HAP-1 (cell line): Measurements from ENCODE around the gene NTM.

ENCODE experiments used
- DNase-seq, 2 experiments: peaks; one replicate each; pipeline ENCODE4 v3.0.0-alpha.2; 2016 to 2020; ENCODE audit warnings: low spot score in 2 of 2
- H3K27me3 ChIP-seq: fragments of 250-450 bp; sonication (Bioruptor Pico); 2 replicates; pipeline ENCODE4 v1.5.1; 2020; ENCODE audit warnings: low read depth, mild to moderate bottlenecking, moderate library complexity
- H3K36me3 ChIP-seq: fragments of 250-450 bp; sonication (Bioruptor Pico); replicated peaks from 2 replicates; pipeline ENCODE4 v1.5.1; 2020; ENCODE audit warnings: mild to moderate bottlenecking
- H3K4me1 ChIP-seq: fragments of 250-450 bp; sonication (Bioruptor Pico); 2 replicates; pipeline ENCODE4 v1.5.1; 2020; ENCODE audit warnings: mild to moderate bottlenecking
- H3K4me3 ChIP-seq: fragments of 250-450 bp; sonication (Bioruptor Pico); 2 replicates; pipeline ENCODE4 v1.5.1; 2020; ENCODE audit warnings: mild to moderate bottlenecking, moderate library complexity
- H3K9me3 ChIP-seq: fragments of 250-450 bp; sonication (Bioruptor Pico); 2 replicates; pipeline ENCODE4 v1.5.1; 2020; ENCODE audit warnings: mild to moderate bottlenecking, moderate library complexity
- in situ Hi-C: fragments of 300-500 bp; cut with MboI; formaldehyde crosslinking; loops from 3 replicates; pipeline ENCODE4 v1.14.3; 2020; ENCODE audit warnings: low sequenced_read_pairs, inconsistent platforms, mixed read lengths

The NTM gene

DNA sequence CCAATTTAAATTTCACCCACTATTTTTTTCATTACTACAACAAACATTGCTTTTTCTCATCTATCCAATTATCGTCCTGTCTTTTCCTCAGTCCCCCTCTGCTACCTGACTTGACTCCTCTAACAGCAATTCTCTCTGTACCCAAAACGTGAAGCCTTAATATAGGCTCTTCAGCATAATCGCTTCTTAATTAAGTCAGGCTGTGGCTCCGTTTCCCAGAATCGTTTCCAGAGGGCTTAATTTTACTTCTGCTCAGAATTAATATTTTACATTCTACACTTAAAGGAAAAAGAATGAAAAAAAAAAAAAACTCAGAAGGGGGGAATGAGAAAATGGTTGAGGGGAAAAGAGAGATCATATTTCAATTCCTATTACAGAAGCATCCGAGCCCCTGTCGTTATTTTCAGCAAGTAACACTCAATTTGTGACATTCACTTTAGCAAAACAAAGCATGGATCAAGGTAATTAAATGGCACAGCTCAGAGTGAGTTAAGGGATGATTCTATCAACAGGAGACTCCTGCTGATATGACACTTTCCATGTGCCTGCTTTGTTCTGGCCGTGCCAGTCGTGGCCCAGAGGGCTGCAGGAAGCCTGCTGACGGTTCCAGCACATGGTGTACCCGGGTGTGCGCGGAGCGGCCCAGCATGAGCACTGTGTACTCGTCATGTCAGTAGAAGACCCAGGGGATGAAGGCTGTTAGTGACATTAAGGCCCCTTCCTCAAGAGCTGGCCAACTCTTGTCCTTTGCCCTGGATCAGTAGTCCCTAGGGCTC lies 272.5 kb downstream of the NTM start:
- no peaks in the 10 kb centered on the region for H3K36me3 ChIP-seq
- no peak for DNase-seq
- in situ Hi-C loops, result no loop called here
- H3K9me3 ChIP-seq, result no peaks in the 10 kb centered on the region
- H3K4me1 ChIP-seq, result no peaks in the 10 kb centered on the region
- no peak overlapping the region for H3K4me3 ChIP-seq
- H3K27me3 ChIP-seq, result no peaks in the 10 kb centered on the region

DNA sequence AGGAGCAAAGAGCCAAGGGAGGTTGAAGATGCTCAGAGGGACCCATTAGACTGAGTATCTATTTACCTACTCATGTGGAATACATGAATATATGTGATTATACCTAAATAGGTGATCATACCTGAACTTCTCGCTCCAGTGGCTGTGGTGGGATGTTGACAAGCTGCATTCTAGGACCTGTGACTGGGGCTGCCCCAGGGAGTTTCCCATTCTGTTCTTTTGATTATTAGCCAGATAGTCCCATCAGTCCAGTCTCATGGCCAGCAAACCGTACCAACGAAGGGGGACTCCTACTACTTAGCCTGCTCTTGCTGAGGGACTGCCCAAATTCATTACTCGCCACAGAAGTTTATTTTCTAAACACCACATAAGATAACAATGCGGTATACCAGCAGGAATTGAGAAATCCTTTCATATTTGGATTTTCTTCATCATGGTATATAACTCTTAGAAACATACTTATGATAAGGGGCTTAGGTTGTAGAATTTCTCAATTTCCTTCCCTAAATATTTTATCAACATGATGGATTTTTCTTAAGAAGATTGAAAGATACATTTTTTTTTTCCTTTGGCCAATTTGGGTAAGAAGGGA lies 273.9 kb downstream of the NTM start:
- Histone ChIP-seq H3K36me3 (no peaks in the 10 kb centered on the region), H3K27me3 (no peaks in the 10 kb centered on the region), H3K9me3 (no peaks in the 10 kb centered on the region), H3K4me1 (no peaks in the 10 kb centered on the region), H3K4me3 (no peak overlapping the region)
- DNase-seq, result no peak
- in situ Hi-C loops, result no loop called here

DNA sequence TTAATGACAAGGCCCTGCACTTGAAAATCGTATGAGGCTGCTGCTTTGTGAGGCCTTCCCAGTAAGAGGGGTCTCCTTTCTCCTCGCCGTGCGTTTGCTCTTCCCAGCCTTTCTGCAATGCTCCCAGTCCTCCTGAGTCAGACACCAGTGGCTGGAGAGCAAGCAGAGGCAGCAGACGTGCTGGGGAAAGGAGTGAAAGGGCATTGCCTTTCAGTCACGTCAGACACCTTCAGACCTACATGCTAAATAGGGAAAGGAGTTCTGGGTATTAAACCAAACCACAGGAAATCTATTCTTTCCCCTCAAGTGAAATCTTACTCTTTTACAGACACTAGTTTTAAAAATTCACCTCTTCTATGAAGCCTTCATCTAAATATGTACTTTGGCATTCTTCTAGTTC lies 274.8 kb downstream of the NTM start:
- in situ Hi-C loops, result no loop called here
- Histone ChIP-seq H3K9me3 (no peaks in the 10 kb centered on the region), H3K4me3 (no peak overlapping the region), H3K27me3 (no peaks in the 10 kb centered on the region), H3K36me3 (no peaks in the 10 kb centered on the region), H3K4me1 (no peaks in the 10 kb centered on the region)
- DNase-seq, result no peak

DNA sequence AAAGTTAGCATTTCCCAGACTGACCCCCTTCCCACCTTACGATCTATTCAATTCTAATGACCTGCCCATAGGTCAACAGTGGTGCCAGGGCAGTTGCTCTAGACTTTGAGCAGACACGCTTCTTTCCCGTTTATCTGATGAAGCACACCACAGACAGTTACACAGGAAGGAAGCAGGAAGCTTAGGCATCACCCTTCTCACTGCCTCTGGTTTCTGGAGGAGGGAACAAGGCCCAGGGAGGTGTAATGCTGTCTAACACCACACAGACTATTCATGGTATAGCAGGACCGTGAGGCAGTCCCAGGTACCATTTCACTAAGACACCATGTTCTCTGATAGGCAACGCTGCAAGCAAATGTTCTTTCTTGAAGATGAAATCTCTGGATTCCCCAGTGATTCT lies 279.4 kb downstream of the NTM start:
- Histone ChIP-seq H3K36me3 (no peaks in the 10 kb centered on the region), H3K4me1 (no peaks in the 10 kb centered on the region), H3K27me3 (no peaks in the 10 kb centered on the region), H3K4me3 (no peak overlapping the region), H3K9me3 (no peaks in the 10 kb centered on the region)
- no peak for DNase-seq
- in situ Hi-C loops, result no loop called here

DNA sequence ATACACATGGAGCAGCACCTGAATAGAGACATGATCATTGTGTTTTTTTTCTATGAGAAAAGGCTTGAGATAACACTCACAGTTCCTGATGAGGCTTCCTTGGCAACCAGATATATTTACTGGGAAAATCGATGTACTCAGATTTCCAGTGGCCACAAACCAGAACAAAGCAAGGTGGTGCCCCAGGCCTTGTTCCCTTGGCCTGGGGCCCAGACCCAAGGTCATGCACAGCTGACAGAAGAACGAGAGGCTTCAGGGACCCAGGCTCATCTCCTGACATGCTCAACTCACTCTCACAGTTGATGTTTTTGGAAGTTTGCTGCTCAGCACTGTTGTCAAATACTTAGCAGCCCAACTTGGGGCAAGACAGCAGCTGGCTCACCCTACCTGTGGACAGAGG lies 281.8 kb downstream of the NTM start:
- no peaks in the 10 kb centered on the region for H3K36me3 ChIP-seq
- H3K27me3 ChIP-seq, result no peaks in the 10 kb centered on the region
- in situ Hi-C loops, result no loop called here
- no peak overlapping the region for H3K4me3 ChIP-seq
- no peaks in the 10 kb centered on the region for H3K9me3 ChIP-seq
- H3K4me1 ChIP-seq, result no peaks in the 10 kb centered on the region
- no peak for DNase-seq

DNA sequence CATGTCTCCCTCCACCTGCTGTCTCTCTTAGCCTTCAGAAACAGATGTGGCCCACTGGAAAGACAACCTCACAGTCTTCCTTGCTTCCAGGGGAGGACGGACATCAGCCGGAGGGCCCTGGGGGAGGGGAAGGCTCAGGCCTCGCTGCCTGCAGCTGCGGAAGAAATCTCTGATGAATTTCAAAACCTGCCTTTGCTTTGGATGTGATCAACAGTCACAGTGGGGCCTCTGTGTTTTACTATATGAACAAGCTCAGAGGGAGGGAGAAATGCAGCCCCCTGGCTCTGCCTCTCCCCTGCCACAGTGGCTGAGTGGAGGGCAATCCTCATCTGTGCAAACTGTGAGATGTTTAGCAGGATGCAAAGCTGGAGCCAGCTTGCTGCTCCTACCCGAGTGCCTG lies 282.8 kb downstream of the NTM start:
- Histone ChIP-seq H3K9me3 (no peaks in the 10 kb centered on the region), H3K27me3 (no peaks in the 10 kb centered on the region), H3K4me3 (no peak overlapping the region), H3K36me3 (no peaks in the 10 kb centered on the region), H3K4me1 (no peaks in the 10 kb centered on the region)
- no peak for DNase-seq
- in situ Hi-C loops, result no loop called here

DNA sequence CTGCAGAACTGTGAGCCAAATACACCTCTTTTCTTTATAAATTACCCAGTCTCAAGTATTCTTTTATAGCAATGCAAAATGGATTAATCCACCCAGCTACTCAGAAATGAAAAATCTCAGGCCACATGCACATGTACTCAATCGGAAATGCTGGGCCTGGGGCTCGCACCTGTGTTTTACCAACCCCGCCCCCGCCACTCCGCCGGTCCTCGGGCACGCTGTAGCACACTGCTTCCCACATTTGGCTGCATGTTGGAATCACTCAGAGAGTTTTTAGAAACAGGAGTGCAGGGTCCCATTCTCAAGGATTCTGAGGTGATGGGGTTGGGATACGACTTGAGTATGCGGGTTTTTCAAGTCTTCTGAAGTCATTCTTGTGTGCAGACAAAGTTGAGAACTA lies 284.4 kb downstream of the NTM start:
- in situ Hi-C loops, result no loop called here
- no peak for DNase-seq
- H3K36me3 ChIP-seq, result no peaks in the 10 kb centered on the region

DNA sequence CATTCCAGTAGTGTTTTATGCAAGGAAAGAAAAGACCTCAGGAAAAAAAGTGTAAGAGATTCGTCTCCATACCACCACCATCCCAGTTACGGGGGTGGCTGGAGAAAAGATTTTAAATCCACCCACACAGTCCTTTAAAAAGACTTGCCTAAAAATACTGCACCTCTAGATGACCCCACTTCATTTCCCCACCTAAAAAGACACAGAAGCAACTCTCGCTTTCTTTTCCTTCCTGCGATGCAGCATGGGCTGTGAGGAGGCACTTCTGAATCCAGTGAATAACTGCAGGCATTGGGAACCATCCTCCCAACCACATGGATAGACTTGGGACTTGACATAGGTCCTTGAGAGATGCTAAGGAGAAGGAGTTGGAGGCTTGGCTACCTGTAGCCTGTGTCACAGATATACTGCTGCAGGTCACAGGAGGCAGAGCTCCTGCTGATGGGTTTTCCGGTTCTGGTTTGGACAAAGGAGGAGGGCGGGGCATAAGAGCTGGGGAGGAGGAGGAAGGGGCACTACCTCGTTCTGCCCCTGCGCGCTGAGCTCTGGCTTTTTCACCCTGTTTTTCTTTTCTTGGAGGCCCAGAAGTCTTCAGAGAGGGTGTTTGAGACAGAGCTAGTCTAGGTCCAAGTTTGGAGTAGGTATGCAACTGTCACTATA lies 285.9 kb downstream of the NTM start:
- H3K9me3 ChIP-seq, result no peaks in the 10 kb centered on the region
- no peaks in the 10 kb centered on the region for H3K4me1 ChIP-seq
- no peak for DNase-seq
- no peaks in the 10 kb centered on the region for H3K27me3 ChIP-seq
- no peak overlapping the region for H3K4me3 ChIP-seq
- H3K36me3 ChIP-seq, result no peaks in the 10 kb centered on the region
- in situ Hi-C loops, result no loop called here

More for the DNA sequence above, 284.4 kb downstream of the NTM start:
- Histone ChIP-seq H3K4me3 (no peak overlapping the region), H3K27me3 (no peaks in the 10 kb centered on the region), H3K4me1 (no peaks in the 10 kb centered on the region), H3K9me3 (no peaks in the 10 kb centered on the region)

DNA sequence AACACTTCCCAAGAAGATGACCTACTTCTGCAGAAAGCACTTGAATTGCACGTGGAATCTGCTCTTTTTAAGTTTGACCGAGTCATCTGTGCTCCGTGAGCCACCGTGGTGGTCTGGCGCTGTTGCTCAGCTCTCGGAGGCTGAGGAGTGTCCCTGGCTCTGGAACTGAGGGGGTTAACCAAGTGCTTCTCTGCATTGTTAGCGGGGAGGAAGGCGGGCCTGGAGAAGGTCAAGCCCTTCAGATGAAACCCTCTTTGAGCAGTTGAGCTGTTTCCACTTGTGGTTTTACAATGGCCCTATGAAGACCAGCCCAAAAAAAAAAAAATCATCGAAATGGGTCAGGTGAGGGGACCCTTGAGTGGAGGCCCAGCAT lies 286.4 kb downstream of the NTM start:
- Histone ChIP-seq H3K9me3 (no peaks in the 10 kb centered on the region), H3K36me3 (no peaks in the 10 kb centered on the region), H3K27me3 (no peaks in the 10 kb centered on the region), H3K4me3 (no peak overlapping the region), H3K4me1 (no peaks in the 10 kb centered on the region)
- in situ Hi-C loops, result no loop called here
- DNase-seq, result no peak

DNA sequence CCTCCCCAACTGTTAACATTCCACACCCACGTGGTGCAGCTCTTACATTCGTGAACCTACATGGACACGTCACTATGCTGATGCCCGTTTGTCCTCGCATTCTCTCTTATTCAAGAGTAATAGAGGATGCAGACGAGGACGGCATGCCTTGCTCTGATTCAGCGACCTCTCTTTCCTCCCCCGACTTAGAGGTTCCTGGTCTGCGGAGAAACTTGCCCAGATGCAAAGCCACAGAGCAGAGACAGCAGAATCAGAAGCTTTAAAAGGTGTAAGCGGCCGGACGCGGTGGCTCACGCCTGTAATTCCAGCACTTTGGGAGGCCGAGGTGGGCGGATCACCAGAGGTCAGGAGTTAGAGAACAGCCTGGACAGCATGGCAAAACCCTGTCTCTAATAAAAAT lies 288.0 kb downstream of the NTM start:
- no peaks in the 10 kb centered on the region for H3K9me3 ChIP-seq
- no peaks in the 10 kb centered on the region for H3K36me3 ChIP-seq
- no peak overlapping the region for H3K4me3 ChIP-seq
- in situ Hi-C loops, result no loop called here
- H3K4me1 ChIP-seq, result no peaks in the 10 kb centered on the region
- H3K27me3 ChIP-seq, result no peaks in the 10 kb centered on the region
- DNase-seq, result no peak

DNA sequence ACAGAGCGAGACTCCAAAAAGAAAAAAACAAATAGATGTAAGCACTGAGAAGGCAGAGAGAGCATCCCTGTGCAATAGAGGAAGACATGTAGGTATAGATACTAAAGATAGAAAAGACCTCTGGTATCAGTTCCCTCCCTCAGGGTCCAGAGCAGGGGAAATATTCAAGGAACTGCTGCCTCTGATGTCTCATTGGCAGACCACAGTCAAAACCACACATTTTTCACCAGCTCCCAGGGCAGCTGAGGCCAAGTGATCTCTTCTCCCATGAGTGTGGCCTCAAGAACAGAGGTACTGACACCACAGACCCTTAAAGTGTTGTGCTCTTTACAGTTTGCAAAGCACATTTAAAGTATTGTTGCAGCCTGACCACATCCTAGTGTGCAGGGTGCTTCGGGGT lies 288.5 kb downstream of the NTM start:
- in situ Hi-C loops, result no loop called here
- Histone ChIP-seq H3K4me1 (no peaks in the 10 kb centered on the region), H3K9me3 (no peaks in the 10 kb centered on the region), H3K4me3 (no peak overlapping the region), H3K36me3 (no peaks in the 10 kb centered on the region), H3K27me3 (no peaks in the 10 kb centered on the region)
- no peak for DNase-seq

DNA sequence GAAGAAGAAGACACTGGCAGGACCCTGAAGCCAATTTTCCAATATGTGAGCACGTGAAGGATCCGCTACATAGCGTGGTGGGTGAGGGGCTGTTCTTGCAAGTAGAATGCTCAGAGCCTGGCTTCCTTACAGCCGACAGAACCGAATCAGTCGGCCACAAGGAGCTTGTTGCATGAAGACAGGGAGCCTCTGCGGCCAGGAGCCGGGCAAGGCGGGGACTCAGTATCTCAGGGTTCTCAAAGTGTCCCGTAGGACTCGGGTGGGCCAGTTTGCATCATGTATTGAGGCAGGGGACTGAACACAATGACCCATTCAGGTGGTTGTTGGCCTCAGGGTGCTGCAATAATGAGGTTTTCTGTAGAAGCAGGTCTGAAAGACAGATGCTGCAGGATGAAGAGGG lies 289.5 kb downstream of the NTM start:
- no peaks in the 10 kb centered on the region for H3K4me1 ChIP-seq
- in situ Hi-C loops, result no loop called here
- H3K27me3 ChIP-seq, result no peaks in the 10 kb centered on the region
- H3K9me3 ChIP-seq, result no peaks in the 10 kb centered on the region
- no peaks in the 10 kb centered on the region for H3K36me3 ChIP-seq
- H3K4me3 ChIP-seq, result no peak overlapping the region
- no peak for DNase-seq

DNA sequence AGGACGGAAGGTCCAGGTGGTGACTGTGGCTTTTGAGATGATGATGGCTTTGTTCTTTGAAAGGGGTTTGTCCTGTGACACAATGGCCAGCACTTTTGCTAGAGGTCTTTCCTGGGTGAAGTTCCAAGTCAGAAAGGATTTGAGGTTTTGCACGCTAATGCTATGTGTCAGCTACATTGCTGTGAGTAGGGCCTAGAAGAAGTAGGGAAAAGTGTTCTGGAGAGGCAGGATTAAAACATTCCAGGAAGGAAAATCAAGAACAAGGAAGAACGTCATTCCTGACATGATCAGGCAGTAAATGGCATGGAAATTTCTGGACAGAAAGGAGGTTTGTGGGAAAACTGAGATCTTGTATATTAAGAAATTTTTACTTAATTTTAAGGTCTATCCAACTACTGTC lies 290.7 kb downstream of the NTM start:
- Histone ChIP-seq H3K27me3 (no peaks in the 10 kb centered on the region), H3K9me3 (no peaks in the 10 kb centered on the region), H3K4me1 (no peaks in the 10 kb centered on the region), H3K36me3 (no peaks in the 10 kb centered on the region), H3K4me3 (no peak overlapping the region)
- in situ Hi-C loops, result no loop called here
- DNase-seq, result no peak

DNA sequence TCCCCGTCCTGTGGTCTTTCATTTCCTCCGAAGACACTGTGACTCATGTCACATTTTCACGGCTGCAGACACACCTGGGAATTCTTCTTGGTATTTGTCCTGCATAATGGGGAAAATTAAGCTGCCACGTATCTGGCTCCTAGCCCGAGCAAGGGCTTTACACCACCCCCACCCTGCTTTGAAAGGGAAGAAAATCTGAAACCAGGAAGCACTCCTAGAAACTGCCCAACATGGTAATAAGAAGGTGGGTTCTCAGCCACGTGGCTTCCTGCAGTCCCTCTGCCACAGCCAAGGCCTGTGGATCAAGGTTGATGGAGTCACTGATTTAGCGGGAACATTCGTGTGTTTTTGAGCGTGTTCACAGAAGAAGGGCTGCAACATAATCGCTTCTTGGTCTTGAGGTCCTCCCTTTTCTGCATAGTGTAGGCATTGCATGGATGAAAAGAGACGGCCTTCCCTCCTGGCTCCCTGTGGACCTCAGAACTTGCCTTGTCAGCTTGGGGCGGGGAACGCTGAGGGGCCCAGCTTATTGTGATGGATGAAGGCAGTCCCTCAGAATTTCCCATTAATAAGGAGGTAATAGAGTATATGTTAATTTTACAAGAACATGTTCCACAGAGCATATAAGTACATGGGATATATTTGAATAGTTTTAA lies 292.0 kb downstream of the NTM start:
- no peak overlapping the region for H3K4me3 ChIP-seq
- no peaks in the 10 kb centered on the region for H3K36me3 ChIP-seq
- DNase-seq, result no peak
- H3K9me3 ChIP-seq, result no peaks in the 10 kb centered on the region
- in situ Hi-C loops, result no loop called here
- no peaks in the 10 kb centered on the region for H3K27me3 ChIP-seq
- H3K4me1 ChIP-seq, result no peaks in the 10 kb centered on the region
